HG03354 (cell line): ENCODE results near the gene PTPRH.

Experiments used
- ATAC-seq: cut with Tn5 transposase; IDR thresholded peaks from one replicate; pipeline ENCODE4 v1.9.1; 2021; ENCODE audit warnings: mild to moderate bottlenecking; ENCODE audit not compliant: unreplicated experiment, poor library complexity, severe bottlenecking

PTPRH gene

DNA sequence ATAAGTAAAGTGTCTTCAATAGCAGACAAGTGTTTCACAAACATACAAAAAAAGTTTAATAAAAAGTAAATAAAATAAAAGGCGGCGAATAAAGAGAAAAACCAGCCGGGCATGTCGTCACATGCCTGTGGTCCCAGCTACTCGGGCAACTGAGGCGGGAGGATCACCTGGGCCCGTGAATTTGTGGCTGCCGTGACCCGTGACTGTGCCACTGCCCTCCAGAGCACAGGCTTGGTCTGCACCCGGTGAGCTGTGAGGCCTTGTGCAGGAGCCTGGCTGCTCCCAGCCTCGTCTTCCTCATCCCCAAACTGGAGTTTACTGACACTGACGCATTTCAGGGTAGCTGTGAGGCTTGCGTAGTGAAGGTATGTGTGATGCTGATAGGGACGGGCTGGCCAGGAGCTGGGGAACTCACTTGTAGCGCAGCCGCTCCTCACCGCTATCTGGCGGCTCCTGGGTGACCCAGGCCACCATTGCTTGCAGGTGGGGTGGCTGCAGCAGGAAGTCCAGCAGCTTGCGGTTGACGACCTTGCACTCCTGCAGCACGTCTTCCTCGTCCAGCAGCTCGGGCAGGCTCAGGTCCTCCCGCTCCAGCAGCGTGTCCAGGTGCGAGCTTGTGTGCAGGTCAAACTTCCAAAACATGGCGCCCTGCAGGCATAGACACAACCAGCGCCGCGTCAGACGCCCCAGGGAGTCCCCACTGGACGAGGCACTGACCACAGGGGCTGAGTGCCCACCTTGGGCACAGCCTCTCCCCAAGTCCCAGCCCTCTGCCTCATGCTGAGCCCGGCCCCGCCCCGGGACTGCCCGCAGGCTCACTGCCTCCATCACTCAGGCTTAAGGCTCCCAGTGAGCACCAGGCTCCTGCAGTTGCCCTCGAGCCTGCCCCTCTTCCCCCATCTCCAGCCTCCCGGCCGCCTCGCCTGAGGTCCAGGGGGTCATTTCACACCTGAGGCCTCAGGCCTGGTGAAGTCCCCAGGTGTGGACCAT is 37.5 kb upstream of the PTPRH start:
- no peak for ATAC-seq

- no peak for ATAC-seq
Measured at GRCh38 chr19:55245236-55245904, 36.1 kb upstream of the PTPRH start.

DNA sequence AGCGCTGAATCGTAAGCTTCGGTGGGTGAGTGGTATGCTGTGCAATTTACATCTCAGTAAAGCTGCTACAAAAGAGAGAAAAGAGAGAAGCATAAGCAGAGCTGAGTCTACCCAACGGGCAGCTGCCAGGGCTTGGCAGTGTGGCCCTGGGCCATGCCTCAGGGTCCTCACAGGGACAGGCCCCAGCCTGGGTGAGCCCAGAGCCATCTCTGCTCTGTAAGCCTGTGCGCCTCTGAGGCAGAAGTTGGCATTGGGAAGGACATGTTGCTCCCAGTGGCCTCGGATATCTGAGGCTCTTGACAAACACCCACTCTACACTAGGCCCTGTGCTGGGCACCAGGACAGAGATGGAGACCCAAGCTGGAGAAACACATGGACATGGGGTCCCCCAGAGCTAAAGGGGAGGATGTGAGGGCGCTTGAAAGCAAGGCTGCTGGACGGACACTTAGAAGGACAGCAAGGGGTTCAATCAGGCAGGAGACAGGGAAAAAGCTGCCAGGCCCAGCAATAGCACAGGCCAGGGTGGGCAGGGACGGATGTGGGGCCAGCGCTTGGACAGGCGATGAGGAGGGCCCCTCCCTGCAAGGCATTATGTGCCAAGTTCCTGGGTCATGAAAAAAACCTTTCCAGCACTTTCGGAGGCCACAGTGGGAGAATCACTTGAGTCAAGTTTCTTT is 34.8 kb upstream of the PTPRH start:
- ATAC-seq = no peak

- no peak for ATAC-seq
Measured at GRCh38 chr19:55242517-55242916, 33.2 kb upstream of the PTPRH start.

DNA sequence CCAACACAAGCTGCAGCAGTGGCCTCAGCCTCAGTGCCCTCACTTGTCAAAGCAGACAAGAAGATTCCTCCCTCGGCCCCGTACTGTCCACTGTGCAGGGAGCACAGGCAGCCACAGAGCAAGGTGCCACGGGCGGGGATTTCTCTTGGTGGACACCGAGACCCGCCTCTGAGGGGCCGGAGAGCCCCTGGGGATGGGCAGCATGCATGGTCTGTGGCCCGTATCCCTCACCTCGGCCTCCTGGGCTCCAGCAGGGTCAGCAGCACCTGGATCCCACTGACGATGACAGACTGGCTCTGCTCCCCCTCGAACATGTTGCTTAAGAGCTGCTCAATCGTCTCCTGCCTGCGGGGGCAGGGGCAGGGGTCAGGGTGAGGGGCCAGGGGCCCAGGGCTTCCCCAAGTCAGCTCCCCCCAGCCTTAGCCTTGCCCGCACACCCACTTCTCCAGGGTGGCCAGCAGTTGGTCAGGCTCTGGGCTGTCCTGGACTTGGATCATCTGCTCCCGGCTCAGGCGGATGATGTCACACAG is 32.7 kb upstream of the PTPRH start:
- no peak for ATAC-seq

- no peak for ATAC-seq
Measured at GRCh38 chr19:55241143-55241934, 32.0 kb upstream of the PTPRH start.

GRCh38 chr19:55240713-55241020 is 31.4 kb upstream of the PTPRH start:
- ATAC-seq = no peak

DNA sequence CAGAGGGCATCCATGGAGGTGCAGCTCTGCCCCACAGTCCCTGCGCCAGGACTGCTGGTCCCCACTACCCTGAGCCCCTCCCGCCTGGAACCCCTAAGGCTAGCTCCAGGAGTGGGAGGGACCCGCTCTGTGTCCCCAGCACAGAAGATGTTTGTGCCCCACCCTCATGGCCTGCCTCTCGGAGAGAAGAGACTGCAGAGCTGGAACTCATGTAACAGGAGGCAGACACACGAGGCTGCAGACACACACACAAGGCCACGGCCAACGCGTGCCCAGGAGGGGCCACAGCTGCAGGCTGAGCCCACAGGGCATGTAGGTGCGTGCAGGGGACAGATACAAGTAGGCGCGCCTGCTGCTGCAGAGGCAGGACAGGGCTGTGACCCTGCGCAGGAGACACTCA is 29.7 kb upstream of the PTPRH start:
- ATAC-seq = no peak

- no peak for ATAC-seq
Measured at GRCh38 chr19:55238030-55238429, 28.7 kb upstream of the PTPRH start.

- ATAC-seq = no peak
Measured at GRCh38 chr19:55232986-55233385, 23.7 kb upstream of the PTPRH start.

DNA sequence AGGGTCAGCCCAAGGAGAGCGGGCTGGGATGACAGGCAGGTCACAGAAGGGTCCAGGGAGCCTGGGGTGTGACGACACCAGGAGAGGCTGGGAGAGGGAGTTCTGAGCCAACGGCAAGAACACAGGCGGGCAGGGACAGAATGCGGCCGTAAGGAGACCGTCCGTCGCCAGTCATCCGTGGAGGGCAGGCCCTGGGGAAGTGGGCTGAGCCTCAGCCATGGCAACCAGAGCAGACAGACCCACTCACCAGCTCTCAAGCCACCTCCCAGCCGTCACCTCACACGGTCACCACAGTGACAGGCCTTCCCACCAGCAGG is 22.9 kb upstream of the PTPRH start:
- no peak for ATAC-seq

- ATAC-seq = no peak
Measured at GRCh38 chr19:55231391-55232285, 22.3 kb upstream of the PTPRH start.

DNA sequence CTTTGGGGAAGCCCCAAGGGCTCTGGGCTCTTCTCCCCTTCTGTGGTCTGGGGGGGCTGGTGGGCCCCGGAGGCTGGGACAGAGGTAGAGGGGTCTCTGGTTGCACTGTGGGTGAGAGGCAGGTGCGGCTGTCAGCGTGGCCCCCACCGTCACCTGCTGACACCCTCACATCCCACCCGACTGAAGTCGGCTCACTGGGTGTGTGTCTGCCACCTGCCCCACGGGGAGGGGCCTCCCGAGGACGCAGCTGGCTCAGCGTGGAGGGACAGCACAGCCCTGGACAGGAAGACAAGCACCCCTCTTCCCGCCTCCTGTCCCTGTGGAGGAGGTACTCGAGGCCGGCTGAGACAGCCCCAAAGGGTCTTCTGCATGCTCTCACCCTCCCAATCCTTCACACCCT is 21.5 kb upstream of the PTPRH start:
- ATAC-seq = no peak

DNA sequence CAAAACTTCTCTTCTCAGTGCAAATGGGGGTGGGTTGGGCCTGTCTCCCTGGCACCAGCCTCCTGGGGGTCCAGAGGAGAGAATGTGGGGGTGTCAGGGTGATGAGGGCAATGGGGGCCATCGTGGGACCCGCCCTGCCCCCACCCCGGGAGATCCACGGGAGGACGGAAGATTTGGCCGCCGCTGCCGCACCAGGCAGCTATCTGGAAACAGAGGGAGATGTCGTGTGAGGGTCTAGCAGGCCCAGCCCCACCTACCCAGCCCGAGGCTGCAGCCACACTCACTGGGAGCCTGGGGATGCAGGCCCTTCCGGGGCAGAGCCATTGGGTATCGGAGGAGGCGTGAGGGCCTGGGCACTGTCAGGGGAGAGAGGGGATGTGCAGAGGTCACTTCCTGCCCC is 21.0 kb upstream of the PTPRH start:
- no peak for ATAC-seq

DNA sequence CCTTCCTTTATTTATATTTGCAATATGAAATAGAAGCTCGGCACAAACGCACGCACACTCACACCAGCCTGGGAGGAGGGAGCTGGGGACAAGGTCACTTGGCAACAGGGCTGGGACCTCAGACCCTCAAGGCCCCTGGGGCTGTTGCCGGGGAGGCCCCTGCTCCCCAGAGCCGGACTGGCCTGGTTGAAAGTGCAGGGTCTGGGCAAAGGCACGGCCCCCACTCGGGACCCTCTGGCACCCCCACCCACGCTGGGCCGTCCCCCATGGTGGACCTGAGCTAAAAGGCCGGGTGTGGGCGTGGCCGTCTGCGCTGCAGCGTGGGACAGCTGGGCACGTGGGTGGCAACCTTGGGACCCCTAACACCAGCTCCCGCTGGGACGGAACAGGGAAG is 20.5 kb upstream of the PTPRH start:
- ATAC-seq = no peak

DNA sequence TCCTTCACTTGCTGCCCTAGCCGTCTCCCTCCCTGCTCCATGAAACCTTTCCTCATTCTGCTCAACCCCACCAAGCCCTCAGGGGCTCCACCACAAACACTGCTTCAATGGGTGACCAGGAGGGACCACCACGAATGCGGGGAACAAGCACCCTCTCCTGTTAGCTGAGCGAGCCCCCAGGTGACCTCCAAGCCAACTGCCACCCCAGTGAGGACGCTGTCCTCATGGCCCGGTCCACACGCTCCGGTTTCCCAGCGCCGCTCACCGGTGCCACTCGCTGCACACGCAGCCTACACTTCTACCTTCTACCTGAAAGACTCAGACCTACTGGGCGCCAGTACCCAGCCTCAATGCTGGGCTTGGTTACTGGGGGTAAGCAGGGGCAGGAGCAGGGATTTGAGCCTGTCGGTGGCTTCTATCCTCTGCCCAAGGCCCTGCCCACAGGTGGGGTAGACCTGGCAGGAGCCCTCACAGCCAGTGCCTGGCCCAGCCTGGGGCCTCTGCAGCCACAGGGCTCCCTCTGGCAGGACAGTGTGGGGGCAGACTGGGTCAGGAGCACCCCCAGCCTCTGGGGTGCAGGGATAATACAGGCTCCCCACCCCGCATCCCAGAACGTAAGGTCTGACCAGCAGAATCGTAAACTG is 20.0 kb upstream of the PTPRH start:
- ATAC-seq = no peak

GRCh38 chr19:55228403-55229031 is 19.2 kb upstream of the PTPRH start, which contains the start of gene TMEM86B:
Gene TMEM86B, minus strand, starts transcription at chr19:55228763. Its CDS starts 22 bp downstream, at chr19:55228741.
- no peak for ATAC-seq

GRCh38 chr19:55228015-55228391 is 18.7 kb upstream of the PTPRH start:
- no peak for ATAC-seq
